GM21529 (cell line): ENCODE measurements around the gene HIVEP3.

Experiments
- ATAC-seq: cut with Tn5 transposase; IDR thresholded peaks from one replicate; pipeline ENCODE4 v1.9.1; 2021; ENCODE audit not compliant: unreplicated experiment

HIVEP3 gene

GRCh38 chr1:41525891-41526587 lies 392.7 kb downstream of the HIVEP3 start:
- ATAC-seq = no peak

GRCh38 chr1:41524676-41525675 lies 393.7 kb downstream of the HIVEP3 start:
- ATAC-seq = no peak

- no peak for ATAC-seq
Measured at GRCh38 chr1:41523949-41524675, 394.6 kb downstream of the HIVEP3 start.

- ATAC-seq = no peak
Measured at GRCh38 chr1:41523071-41523470, 395.7 kb downstream of the HIVEP3 start.

- ATAC-seq = no peak
Measured at GRCh38 chr1:41521766-41522165, 397.0 kb downstream of the HIVEP3 start.

GRCh38 chr1:41520951-41521752 lies 397.6 kb downstream of the HIVEP3 start:
- ATAC-seq = no peak

GRCh38 chr1:41519667-41520066 lies 399.1 kb downstream of the HIVEP3 start:
- no peak for ATAC-seq

GRCh38 chr1:41518471-41518870 lies 400.3 kb downstream of the HIVEP3 start:
- no peak for ATAC-seq

- no peak for ATAC-seq
Measured at GRCh38 chr1:41517062-41517438, 401.7 kb downstream of the HIVEP3 start.

- peak; percentile 81 for ATAC-seq
Measured at GRCh38 chr1:41516168-41517061, 402.3 kb downstream of the HIVEP3 start.

- no peak for ATAC-seq
Measured at GRCh38 chr1:41515778-41516167, 402.9 kb downstream of the HIVEP3 start.

GRCh38 chr1:41515131-41515678 lies 403.5 kb downstream of the HIVEP3 start:
- ATAC-seq = no peak

- ATAC-seq = no peak
Measured at GRCh38 chr1:41514381-41514780, 404.3 kb downstream of the HIVEP3 start.

- no peak for ATAC-seq
Measured at GRCh38 chr1:41513383-41513735, 405.4 kb downstream of the HIVEP3 start.

- ATAC-seq = no peak
Measured at GRCh38 chr1:41512701-41513382, 405.9 kb downstream of the HIVEP3 start.

GRCh38 chr1:41511239-41511540 lies 407.5 kb downstream of the HIVEP3 start:
- no peak for ATAC-seq

- ATAC-seq = no peak
Measured at GRCh38 chr1:41510531-41511238, 408.0 kb downstream of the HIVEP3 start.

GRCh38 chr1:41509270-41509671 lies 409.5 kb downstream of the HIVEP3 start:
- ATAC-seq = no peak
